Measurements from ENCODE around the gene ANTXR1. TPM values are rescaled to one million over a fixed set of nuclear protein-coding genes. Genes with fewer than 3 reads are reported as not detected.

Gene ANTXR1
- total RNA-seq, 1 donor from 2014 or later: 69.5 TPM

DNA sequence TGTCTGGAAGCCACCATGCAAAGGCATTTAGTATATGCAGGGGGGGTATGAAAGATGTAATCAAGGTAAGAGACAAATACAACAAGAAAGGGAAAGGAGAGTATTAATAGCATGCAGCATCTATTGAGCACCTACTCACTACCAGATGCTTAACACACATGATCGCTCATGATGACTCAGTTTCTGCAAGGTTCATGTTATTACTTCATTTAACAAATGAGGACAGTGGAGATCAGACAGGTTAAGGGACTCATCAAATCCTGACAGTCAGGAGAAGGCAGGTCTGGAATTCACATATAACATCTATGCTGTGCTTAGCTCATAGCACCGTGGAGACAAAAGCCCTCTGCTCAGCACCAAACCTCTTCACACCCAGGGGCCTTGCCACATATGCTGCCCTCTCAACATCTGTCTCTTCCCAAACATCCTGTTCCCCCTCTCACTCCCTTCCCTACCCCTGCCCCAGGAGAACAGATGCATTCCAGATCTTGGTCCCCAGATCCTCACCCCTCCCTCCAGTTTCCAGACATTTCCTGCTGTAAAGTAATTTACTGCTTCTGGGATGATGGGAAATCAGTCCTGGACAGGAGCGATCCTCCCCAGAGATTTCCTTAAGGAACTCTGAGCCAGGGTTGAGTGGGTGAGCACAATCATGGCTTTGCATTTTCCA lies 155.3 kb downstream of the ANTXR1 start:
- no peak for DNase-seq (ENCODE audit: extremely low spot score, unreplicated experiment)
- Mint-ChIP-seq H3K9me3 (no peaks in the 10 kb centered on the region), H3K36me3 (peaks cover 48% of the 10 kb centered on the region), H3K4me3 (no peak overlapping the region), H3K27me3 (no peaks in the 10 kb centered on the region), H3K4me1 (ENCODE audit: unreplicated experiment) (peaks cover 24% of the 10 kb centered on the region), H3K27ac (no peak overlapping the region)
- no peak for TF ChIP-seq CTCF (conservative IDR thresholded peaks at IDR 0.05)

GRCh38 chr2:69168950-69169654 lies 156.1 kb downstream of the ANTXR1 start:
- Mint-ChIP-seq H3K36me3 (peaks cover 43% of the 10 kb centered on the region), H3K27me3 (no peaks in the 10 kb centered on the region), H3K4me1 (ENCODE audit: unreplicated experiment) (peaks cover 21% of the 10 kb centered on the region), H3K27ac (no peak overlapping the region), H3K9me3 (no peaks in the 10 kb centered on the region), H3K4me3 (no peak overlapping the region)
- no peak for TF ChIP-seq CTCF (conservative IDR thresholded peaks at IDR 0.05)
- DNase-seq (ENCODE audit: extremely low spot score, unreplicated experiment): no peak

DNA sequence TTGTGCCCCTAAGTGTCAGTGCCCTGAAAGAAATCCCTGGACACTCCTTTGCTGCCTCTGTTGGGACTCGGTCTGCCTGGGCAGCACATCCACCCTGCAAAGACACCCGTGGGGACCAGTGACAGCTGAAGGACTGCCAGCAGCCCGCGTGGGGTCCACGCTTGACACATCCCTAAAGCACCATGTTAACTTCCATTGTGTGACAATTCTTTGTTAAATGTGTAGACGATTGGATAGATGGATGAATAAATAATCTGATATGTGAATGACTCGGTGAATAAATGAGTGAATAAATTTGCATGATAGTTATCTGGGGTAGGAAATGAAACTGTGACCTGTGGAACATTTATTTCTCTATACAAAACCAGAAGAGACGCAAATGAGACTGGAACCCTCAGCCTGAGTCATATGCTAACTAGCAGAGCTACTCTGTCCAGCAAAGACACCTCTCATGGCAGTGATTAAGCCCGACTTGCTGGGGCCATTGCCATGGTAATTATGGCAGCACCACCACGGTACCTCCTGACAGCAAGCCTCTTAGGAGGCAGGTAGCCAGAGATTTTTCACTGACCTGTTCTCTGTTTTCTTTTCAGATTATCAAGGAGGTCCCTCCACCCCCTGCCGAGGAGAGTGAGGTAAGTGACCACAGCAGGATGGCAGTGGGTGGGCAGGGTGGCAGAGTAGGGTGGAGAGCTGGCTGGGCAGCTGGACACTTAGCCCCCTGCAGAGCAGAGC lies 156.8 kb downstream of the ANTXR1 start:
- no peaks in the 10 kb centered on the region for H3K27me3 Mint-ChIP-seq
- no peak for DNase-seq (ENCODE audit: extremely low spot score, unreplicated experiment)
- H3K36me3 Mint-ChIP-seq: peaks cover 39% of the 10 kb centered on the region
- H3K27ac Mint-ChIP-seq: no peak overlapping the region
- H3K4me1 Mint-ChIP-seq (ENCODE audit: unreplicated experiment): peaks cover 21% of the 10 kb centered on the region
- no peak for TF ChIP-seq CTCF (conservative IDR thresholded peaks at IDR 0.05)
- no peaks in the 10 kb centered on the region for H3K9me3 Mint-ChIP-seq
- H3K4me3 Mint-ChIP-seq: no peak overlapping the region

DNA sequence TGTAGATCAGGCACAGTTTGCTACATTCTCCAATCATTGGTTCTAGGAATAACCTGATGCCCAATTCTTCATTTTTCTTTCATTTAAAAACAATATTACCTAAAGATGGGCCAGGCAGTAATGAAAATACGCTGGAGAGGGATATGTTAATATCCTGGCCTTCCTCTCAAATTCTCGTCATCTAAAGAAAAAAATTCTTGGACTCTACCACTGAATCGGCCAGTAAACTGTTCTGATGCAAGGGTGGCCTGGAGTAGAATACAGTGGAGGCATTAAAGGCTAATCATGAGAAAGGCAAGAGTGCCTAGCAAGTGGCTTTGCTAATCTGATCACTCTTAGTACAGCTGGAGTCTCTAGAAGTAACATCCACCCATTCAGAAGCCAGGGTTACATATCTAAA lies 157.7 kb downstream of the ANTXR1 start:
- H3K36me3 Mint-ChIP-seq: peaks cover 34% of the 10 kb centered on the region
- DNase-seq (ENCODE audit: extremely low spot score, unreplicated experiment): no peak
- H3K4me3 Mint-ChIP-seq: no peak overlapping the region
- no peak overlapping the region for H3K27ac Mint-ChIP-seq
- H3K4me1 Mint-ChIP-seq (ENCODE audit: unreplicated experiment): peaks cover 21% of the 10 kb centered on the region
- no peaks in the 10 kb centered on the region for H3K27me3 Mint-ChIP-seq
- no peaks in the 10 kb centered on the region for H3K9me3 Mint-ChIP-seq
- no peak for TF ChIP-seq CTCF (conservative IDR thresholded peaks at IDR 0.05)

GRCh38 chr2:69171116-69171896 lies 158.3 kb downstream of the ANTXR1 start:
- Mint-ChIP-seq H3K4me3 (no peak overlapping the region), H3K4me1 (ENCODE audit: unreplicated experiment) (peaks cover 21% of the 10 kb centered on the region), H3K9me3 (no peaks in the 10 kb centered on the region), H3K27me3 (no peaks in the 10 kb centered on the region), H3K36me3 (peaks cover 31% of the 10 kb centered on the region), H3K27ac (no peak overlapping the region)
- TF ChIP-seq CTCF (conservative IDR thresholded peaks at IDR 0.05): no peak
- no peak for DNase-seq (ENCODE audit: extremely low spot score, unreplicated experiment)

Measured in type B pancreatic cell (in vitro differentiated cells).